ENCODE measurements around the gene MAGEA2.
"Not testable (repeated sequence)": the region's sequence is repeated elsewhere in the genome, so short reads cannot be mapped to it uniquely, and the experiment has no call there.

GRCh38 chrX:152713195-152713594, 40.4 kb downstream of the MAGEA2 start:
- TF ChIP-seq SRF (IDR thresholded peaks at IDR 0.05; ENCODE audit: low read depth, low read length); EGR1 (IDR thresholded peaks at IDR 0.05; ENCODE audit: borderline replicate concordance, low read depth, low read length); CTCF (IDR thresholded peaks at IDR 0.05; ENCODE audit: control extremely low read depth in 1 of 3, insufficient read depth in 1 of 3, low read depth in 1 of 3, low read length in 3 of 3); JUND (IDR thresholded peaks at IDR 0.05; ENCODE audit: low read length); POLR2A (IDR thresholded peaks at IDR 0.05; ENCODE audit: control extremely low read depth in 1 of 2, low read depth in 2 of 2, low read length in 2 of 2); CREB1 (IDR thresholded peaks at IDR 0.05); RAD21 (IDR thresholded peaks at IDR 0.05 in 1 of 2, conservative IDR thresholded peaks at IDR 0.05 in 1 of 2; ENCODE audit: low read depth in 2 of 2, low read length in 2 of 2); TEAD4 (IDR thresholded peaks at IDR 0.05; ENCODE audit: low read depth, low read length); ATF3 (IDR thresholded peaks at IDR 0.05; ENCODE audit: insufficient read depth, low read depth, low read length); SIX5 (IDR thresholded peaks at IDR 0.05; ENCODE audit: low read depth, low read length): not testable (repeated sequence)
